Mononuclear cell (primary cell): Measurements from ENCODE around the gene PLIN4. TPM values are rescaled to one million over a fixed set of nuclear protein-coding genes. Genes with fewer than 3 reads are reported as not detected.
"Not testable (repeated sequence)": the region's sequence is repeated elsewhere in the genome, so short reads cannot be mapped to it uniquely, and the experiment has no call there.

Experiments used
- H3K27me3 ChIP-seq: 2 replicates; pipeline ENCODE4 v1.6.0; 2011; ENCODE audit warnings: low read length, control low read depth; ENCODE audit not compliant: insufficient read depth
- H3K4me1 ChIP-seq: 2 replicates; pipeline ENCODE4 v1.5.1; 2011; ENCODE audit warnings: mild to moderate bottlenecking, low read length, control low read depth; ENCODE audit not compliant: insufficient read depth
- H3K4me3 ChIP-seq: 2 replicates; pipeline ENCODE4 v1.5.1; 2011; ENCODE audit warnings: mild to moderate bottlenecking, low read length, moderate library complexity
- H3K9me3 ChIP-seq: 2 replicates; pipeline ENCODE4 v1.5.1; 2011; ENCODE audit warnings: low read depth, mild to moderate bottlenecking, control low read depth, low read length
- total RNA-seq: library from RNA; depleted of rRNA; stranded (reverse); fragments of >200 nt; gene quantifications from one replicate; pipeline ENCODE4 v1.2.3, GENCODE V29; 2012

The PLIN4 gene
- total RNA-seq, 1 donor, result 0.10 TPM

DNA sequence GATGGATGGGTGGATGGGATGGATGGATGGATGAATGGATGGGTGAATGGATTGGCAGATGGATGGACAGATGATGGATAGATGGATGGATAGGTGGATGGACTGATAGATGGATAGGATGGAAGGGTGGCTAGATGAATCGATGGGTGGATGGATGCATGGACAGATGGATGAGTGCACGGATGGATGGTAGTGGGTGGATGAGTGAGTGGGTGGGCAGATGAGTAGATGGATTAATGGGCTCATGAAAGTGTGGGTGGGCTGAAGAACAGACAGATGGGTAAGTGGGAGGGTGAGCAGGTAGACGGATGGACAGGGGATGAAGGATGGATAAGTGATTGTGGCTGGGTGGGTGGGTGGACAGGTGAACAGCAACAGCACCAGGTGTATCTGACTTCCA lies 35.5 kb upstream of the PLIN4 start:
- no peak overlapping the region for H3K4me3 ChIP-seq
- no peaks in the 10 kb centered on the region for H3K27me3 ChIP-seq
- peaks cover 7% of the 10 kb centered on the region for H3K4me1 ChIP-seq
- no peaks in the 10 kb centered on the region for H3K9me3 ChIP-seq

DNA sequence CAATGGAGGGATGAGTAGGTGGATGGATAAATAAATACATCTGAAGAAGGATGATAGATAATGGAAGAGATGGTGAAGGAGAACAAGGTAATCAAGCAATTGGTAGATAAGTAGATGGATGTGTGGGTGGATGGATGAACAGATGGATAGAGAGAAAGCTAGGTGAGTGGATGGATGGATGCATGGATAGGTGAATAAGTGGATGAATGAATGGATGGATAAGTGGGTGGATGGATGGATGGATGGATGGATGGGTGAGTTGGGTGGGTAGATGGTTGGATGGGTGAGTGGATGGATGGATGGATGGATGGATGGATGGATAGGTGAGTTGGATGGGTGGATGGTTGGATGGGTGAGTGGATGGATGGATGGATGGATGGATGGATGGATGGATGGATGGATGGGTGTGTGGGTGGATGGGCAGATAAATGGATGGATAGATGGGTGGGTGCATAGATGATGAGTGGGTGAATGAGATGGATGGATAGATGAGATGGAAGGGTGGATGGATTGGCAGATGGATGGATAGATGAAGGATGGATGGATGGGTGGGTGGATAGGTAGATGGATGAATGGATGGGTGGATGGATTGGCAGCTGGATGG lies 34.9 kb upstream of the PLIN4 start:
- Histone ChIP-seq H3K4me3 (no peak overlapping the region), H3K4me1 (peaks cover 4% of the 10 kb centered on the region), H3K9me3 (no peaks in the 10 kb centered on the region), H3K27me3 (no peaks in the 10 kb centered on the region)

DNA sequence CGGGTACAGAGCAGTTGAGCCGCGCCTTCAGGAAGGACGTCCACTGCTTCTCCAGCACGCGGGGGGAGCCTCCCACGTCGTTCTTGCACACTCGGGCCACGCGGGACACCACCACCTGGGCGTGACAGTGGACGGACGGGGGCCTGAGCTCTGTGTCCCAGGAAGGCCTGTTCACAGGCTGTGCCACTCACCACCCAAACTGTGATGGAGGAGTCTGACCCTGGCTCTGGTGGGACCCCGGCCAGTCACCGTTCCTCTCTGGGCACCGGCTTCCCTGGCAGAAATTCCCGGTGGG lies 34.2 kb upstream of the PLIN4 start:
- Histone ChIP-seq H3K4me3 (no peak overlapping the region), H3K27me3 (no peaks in the 10 kb centered on the region), H3K4me1 (peaks cover under 1% of the 10 kb centered on the region), H3K9me3 (no peaks in the 10 kb centered on the region)

DNA sequence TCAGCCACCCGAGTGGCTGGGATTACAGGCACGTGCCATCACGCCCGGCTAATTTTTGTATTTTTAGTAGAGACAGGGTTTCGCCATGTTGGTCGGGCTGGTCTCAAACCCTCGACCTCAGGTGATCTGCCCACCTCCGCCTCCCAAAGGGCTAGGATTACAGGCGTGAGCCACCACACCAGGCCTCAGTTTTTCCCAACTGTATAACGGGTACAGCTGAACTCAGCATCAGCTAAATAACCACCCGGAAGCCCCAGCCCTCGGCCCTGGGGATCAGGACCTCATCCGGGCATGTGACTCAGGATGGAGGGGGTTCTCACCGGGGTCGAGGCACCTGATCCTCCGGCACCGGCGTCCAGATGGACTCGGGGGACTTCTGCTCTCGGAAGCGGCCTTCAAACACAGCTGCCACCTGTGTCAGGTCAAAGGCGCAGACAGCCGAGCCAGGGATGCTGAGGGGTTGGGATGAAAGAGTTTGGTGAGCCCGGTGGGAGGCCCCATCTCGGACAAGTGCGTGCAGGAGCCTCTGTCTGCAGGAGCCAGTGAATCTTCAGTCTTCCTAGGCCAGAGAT lies 32.3 kb upstream of the PLIN4 start:
- Histone ChIP-seq H3K4me3 (no peak overlapping the region), H3K9me3 (no peaks in the 10 kb centered on the region), H3K4me1 (peaks cover 6% of the 10 kb centered on the region), H3K27me3 (no peaks in the 10 kb centered on the region)

DNA sequence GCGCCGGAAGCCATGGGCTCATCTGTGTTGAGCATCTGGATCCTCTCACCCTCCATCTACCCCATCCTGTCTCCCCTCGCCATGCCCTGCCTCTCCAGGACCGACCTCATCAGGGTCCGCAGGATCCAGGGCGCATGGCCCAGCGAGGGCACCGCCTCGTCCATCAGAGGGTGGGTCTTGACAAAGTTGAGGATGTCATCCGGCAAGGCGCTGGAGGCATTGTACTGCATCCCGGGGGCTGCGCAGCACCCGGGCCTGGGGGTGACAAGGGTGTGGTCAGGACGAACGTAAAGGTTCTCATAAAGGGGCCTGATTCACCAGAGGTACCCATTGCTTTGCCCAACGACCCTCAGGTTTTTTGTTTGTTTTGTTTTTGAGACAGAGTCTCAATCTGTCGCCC lies 31.7 kb upstream of the PLIN4 start:
- Histone ChIP-seq H3K9me3 (no peaks in the 10 kb centered on the region), H3K27me3 (no peaks in the 10 kb centered on the region), H3K4me1 (peaks cover 6% of the 10 kb centered on the region), H3K4me3 (no peak overlapping the region)

DNA sequence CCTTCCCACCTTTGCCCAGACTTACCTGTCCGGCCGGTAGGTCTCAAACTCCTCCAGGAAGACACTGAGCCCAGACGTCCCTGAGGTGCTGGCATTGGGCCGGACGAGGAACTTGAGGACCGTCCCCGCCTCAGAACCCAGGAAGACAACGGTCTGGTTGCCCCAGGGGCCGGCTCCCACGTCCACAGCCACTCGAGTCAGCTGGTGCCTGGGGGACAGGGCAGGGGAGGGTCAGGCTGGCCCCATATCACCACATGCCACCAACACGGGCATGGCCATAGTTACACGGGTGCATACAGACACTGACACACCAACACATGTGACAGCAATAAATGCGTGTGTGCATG lies 29.9 kb upstream of the PLIN4 start:
- no peak overlapping the region for H3K4me3 ChIP-seq
- H3K27me3 ChIP-seq, result no peaks in the 10 kb centered on the region
- peaks cover 6% of the 10 kb centered on the region for H3K4me1 ChIP-seq
- H3K9me3 ChIP-seq, result no peaks in the 10 kb centered on the region

DNA sequence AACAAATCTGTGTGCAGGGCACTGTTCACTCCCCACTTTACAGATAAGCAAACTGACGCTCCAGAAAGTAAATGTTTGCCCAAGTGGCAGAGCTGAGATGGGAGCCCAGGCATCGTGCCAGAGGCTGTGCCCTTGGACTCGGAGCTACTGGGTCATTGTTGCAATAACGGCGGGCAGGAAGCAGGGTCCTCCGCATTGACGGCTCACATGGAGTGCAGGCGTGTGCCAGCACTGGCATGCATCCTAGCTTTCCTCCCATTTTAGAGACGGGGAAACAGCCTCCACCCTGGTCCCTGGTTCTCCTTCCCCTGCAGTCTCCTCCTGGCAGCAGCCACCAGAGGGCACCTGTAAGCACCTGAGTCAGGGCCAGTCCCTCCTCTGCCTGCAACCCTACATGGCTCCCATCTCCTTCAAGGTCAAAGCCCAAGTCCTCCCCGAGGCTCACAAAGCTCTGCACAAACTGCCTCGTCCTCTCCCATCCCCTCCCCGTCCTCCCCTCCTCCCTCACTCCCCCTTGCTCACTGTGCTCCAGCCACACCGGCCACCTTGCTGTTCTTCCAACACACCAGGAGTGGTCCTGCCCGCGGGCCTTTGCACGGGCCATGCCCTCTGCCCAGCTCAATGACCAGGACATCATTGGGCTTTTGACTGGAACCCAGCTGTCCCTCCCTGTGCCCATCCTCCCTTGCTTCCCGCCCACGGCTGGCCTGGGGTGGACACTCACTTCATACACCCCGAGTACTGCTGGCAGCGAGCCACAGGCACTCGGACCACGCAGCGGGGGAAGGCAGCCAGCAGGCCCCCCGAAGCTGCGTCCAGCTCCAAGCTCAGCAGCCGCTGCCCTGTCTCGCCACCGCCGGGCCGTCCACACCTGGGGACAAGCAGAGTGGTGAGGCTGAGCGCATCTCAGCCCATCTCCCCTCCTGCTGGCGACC lies 29.3 kb upstream of the PLIN4 start:
- Histone ChIP-seq H3K4me1 (peaks cover 10% of the 10 kb centered on the region), H3K27me3 (no peaks in the 10 kb centered on the region), H3K9me3 (no peaks in the 10 kb centered on the region), H3K4me3 (no peak overlapping the region)

DNA sequence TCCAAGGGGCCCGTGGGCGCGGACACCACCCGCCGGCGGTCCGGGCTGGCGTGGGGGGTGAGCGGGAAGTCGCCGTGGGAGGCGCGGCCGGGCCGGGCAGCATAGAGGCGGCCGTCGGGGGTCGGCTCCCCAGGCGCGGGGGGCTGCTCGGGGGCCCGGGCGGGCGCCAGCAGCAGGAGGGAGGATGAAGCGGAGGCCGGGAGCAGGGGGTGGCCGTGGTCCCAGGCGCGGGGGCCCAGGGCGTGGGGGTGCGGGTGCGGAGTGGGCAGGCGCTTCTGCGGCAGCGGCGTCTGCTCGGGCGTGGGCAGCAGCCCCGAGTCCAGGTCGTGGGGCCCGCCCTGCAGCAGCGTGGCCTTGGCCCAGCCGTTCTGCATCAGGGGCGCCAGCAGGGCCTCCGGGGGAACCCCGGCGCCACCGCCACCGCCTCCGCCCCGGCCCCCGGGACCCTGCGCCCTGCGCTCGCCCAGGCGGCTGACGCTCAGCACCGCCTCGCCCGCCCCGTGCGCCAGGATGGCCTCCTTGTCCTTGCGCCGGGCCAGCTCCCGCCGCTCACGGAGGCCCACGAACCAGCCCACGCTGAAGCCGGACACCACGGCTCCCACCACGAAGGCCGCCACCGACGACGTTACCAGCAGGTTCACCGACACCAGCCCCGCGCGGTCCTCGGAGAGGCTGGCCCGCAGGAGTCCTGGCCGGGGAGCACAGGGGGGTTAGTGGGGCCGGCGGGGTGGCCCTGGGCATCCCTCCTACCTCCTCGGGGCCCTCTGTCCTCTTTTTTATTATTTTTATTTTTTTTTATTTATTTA lies 25.8 kb upstream of the PLIN4 start:
- Histone ChIP-seq H3K9me3 (no peaks in the 10 kb centered on the region), H3K4me1 (peaks cover 44% of the 10 kb centered on the region), H3K4me3 (peak overlapping the region; percentile 36), H3K27me3 (no peaks in the 10 kb centered on the region)

DNA sequence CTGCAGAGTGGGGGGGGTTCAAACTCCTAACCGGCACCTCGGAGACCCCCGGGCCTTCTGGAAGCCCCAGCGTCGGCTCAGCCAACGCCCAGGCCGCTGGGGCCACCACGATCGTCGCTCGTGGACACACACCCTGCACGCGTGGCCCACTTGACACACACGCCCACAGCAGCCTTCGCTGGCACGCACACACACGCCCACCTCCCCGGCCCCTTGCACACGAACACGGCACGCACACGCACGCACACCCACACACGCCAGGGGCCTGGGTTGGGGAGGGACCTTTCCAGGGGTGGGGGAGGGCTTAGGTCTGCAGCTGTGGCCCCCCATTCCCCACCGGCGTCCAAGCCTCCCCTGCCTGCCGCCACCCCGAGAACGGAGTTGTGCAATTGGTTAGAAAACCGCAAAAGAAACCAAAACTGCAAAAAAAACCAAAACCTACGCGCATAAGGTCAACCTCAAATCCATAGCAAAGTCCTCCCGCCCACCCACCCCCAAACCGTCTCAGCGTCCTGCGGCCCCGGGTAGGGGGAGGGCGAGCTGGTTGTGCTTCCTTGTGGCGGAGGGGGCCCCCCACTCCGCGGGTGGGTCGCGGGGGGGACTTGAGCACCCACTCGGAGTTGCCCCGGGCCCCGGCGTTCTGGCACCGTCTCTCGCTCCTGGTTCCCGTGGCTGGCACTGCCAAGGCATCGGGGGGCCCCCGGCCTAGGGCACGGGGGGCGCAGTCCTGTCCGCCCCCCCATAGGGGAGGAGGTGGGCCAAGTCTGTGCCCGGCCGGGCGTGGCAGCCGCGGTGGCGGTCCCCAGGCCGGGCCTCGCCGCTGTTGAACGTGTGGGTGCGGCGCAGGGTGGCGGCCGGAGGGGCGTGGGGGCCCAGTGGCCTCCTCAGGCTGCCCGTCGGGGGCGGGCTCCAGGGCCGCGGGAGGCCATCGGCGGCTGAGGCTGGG lies 24.9 kb upstream of the PLIN4 start:
- Histone ChIP-seq H3K27me3 (no peaks in the 10 kb centered on the region), H3K4me1 (peaks cover 53% of the 10 kb centered on the region), H3K4me3 (peak overlapping the region; percentile 36), H3K9me3 (no peaks in the 10 kb centered on the region)

DNA sequence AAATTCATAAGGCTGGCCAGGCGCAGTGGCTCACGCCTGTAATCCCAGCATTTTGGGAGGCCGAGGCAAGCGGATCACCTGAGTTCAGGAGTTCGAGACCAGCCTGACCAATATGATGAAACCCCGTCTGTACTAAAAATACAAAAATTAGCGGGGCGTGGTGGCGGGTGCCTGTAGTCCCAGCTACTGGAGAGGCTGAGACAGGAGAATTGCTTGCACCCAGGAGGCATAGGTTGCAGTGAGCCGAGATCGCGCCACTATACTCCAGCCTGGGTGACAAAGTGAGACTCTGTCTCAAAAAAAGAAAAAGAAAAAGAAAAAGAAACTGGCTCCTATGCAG lies 23.5 kb upstream of the PLIN4 start:
- not testable (repeated sequence) for H3K9me3 ChIP-seq, H3K4me3 ChIP-seq, H3K27me3 ChIP-seq
- peaks cover 52% of the 10 kb centered on the region for H3K4me1 ChIP-seq

DNA sequence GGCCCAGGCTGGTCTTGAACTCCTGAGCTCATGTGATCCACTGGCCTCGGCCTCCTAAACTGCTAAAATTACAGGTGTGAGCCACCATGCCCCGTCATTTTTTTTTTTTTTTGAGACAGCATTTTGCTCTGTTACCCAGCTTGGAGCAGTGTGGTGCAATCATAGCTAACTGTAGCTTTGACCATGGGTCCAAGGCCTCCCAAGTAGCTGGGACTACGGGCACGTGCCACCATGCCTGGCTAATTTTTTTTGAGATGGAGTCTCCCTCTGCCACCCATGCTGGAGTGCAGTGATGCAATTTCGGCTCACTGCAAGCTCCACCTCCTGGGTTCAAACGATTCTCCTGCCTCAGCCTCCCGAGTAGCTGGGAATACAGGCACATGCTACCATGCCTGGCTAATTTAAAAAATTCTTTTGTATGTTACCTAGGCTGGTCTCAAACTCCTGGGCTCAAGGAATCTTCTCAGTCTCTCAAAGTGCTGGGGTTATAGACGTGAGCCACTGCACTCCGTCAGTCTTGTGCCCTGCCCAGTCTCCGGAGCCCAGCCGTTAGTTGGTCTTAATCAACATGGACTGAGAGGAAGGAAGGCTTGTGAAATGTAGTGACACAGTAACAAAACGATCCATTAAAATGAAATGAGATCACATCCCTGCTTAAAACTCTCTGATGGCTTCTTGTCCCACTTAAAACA lies 23.0 kb upstream of the PLIN4 start:
- H3K4me1 ChIP-seq, result peaks cover 57% of the 10 kb centered on the region
- H3K9me3 ChIP-seq, result no peaks in the 10 kb centered on the region
- H3K27me3 ChIP-seq, result no peaks in the 10 kb centered on the region
- H3K4me3 ChIP-seq, result no peak overlapping the region

DNA sequence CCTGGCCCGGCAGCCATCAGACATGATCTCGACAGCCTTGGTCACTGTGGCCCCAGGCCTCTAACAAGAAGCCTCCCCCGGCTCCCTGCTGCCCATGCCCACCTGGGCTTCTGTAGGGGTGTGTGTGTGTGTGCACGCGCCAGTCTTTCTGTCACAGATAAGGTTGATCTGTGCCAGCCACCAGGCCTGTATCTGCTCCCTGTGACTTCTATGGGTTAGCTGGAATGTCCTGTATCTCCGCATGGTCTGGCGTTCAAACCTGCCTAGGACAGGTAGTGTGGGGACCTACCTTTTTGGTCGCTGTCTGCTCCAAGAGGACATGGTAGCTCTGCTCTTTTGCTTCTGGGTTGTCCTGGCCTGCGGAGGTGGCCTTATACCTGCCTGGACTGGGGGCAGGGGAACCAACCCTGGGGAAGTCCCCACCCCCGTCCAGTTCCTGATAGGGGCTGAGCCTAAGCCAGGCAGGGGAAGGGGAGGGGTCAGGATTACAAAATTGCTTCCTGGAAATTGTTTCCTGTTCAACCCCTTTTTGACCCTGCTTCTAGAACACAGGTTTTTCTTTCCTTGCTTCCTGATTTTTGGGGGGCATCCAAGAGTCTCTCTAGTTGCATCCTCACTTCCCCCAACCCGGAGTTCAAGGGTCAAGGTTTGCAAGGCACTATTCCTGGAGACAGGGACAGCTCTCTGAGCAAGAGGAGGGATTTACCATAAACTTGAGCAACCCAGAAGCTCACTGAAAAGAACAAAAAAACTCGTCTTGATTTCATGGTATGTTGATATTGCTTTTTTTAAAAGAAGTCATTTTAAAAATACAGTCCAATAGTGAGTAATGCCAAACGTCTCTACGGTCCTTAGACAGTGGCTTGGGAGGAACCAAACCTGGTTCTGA lies 21.7 kb upstream of the PLIN4 start, which contains the start of gene LRG1:
LRG1 (minus strand) TSS at position 344 of the 889 bp plus-strand sequence; CDS start at position 321, 23 bp downstream.
- H3K9me3 ChIP-seq, result no peaks in the 10 kb centered on the region
- peak within 1 kb of the TSS; percentile 37 for H3K4me3 ChIP-seq
- no peaks in the 10 kb centered on the region for H3K27me3 ChIP-seq
- peaks cover 67% of the 10 kb centered on the region for H3K4me1 ChIP-seq

DNA sequence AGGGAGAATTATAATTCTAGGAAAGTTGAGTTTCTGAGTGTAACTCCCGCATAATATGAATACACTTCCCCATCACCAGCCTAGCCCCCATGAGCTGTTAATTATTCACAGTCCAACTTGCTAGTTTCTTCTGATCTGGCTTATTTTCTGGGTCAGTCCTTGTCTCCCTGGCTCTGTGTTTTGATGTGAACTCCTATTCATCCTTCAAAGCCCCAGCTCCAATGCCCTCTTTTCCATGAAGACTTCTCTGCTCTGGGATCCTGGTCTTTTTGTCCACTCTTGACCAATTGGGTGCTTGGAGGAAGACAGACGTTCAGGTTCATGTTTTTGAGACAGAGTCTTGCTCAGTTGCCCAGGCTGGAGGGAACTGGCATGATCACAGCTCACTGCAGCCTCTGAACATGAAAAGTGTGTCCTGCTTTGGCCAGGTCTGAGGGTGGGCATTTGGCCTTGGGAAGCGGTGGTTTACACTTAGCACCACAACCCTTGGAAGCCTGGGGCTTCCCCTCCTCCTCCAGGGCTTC lies 20.9 kb upstream of the PLIN4 start:
- H3K4me3 ChIP-seq, result peak overlapping the region; percentile 37

More for the DNA sequence above, 20.9 kb upstream of the PLIN4 start:
- no peaks in the 10 kb centered on the region for H3K9me3 ChIP-seq
- peaks cover 67% of the 10 kb centered on the region for H3K4me1 ChIP-seq
- H3K27me3 ChIP-seq, result no peaks in the 10 kb centered on the region
